Bronchial epithelial cell (primary cell): ENCODE measurements around the gene NKX6-1. TPM values are rescaled to one million over a fixed set of nuclear protein-coding genes. Genes with fewer than 3 reads are reported as not detected.

Source experiments
- DNase-seq: peaks from one replicate; pipeline ENCODE4 v3.0.0-alpha.2; 2010; ENCODE audit warnings: low read depth
- FAIRE-seq: peaks from 2 replicates; lab custom pipeline; 2011; peaks lifted over from hg19 to GRCh38; lab: Jason Lieb, UNC
- H3K27me3 ChIP-seq: 2 replicates; pipeline ENCODE4 v1.5.1; 2011; ENCODE audit warnings: low read length; ENCODE audit not compliant: control insufficient read depth, insufficient read depth
- H3K36me3 ChIP-seq: 2 replicates; pipeline ENCODE4 v1.5.1; 2011; ENCODE audit warnings: low read length; ENCODE audit not compliant: control insufficient read depth, insufficient read depth
- H3K4me3 ChIP-seq: 2 replicates; pipeline ENCODE4 v1.5.1; 2011; ENCODE audit warnings: mild to moderate bottlenecking, low read depth, low read length, control low read depth
- CTCF ChIP-seq: IDR thresholded peaks from 2 replicates; pipeline ENCODE4 v1.5.1; 2011; ENCODE audit warnings: mild to moderate bottlenecking, moderate library complexity, low read length, control low read depth, inconsistent platforms; ENCODE audit not compliant: insufficient read depth, severe bottlenecking
- total RNA-seq: library from RNA; depleted of rRNA; stranded (reverse); fragments of >200 nt; gene quantifications from 2 replicates; pipeline ENCODE4 v1.2.1, GENCODE V29; 2014

The NKX6-1 gene
- total RNA-seq = not detected in 2 replicates

GRCh38 chr4:84498935-84499623, at the start of gene NKX6-1:
Gene NKX6-1 (minus strand): TSS chr4:84499292. CDS start chr4:84498228, 1,064 bp downstream.
- Histone ChIP-seq H3K36me3 (no peaks in the 10 kb centered on the region), H3K27me3 (peaks cover 79% of the 10 kb centered on the region), H3K4me3 (peak within 1 kb of the TSS; percentile 9)
- TF ChIP-seq CTCF = no peak
- FAIRE-seq (no peak), DNase-seq (peak; percentile 15)

GRCh38 chr4:84547211-84547610, 48.1 kb upstream of the NKX6-1 start:
- Histone ChIP-seq H3K4me3 (no peak overlapping the region), H3K36me3 (no peaks in the 10 kb centered on the region), H3K27me3 (no peaks in the 10 kb centered on the region)
- no peak for TF ChIP-seq CTCF
- DNase-seq (peak; percentile 8), FAIRE-seq (no peak)

- H3K36me3 ChIP-seq = no peaks in the 10 kb centered on the region
- no peak overlapping the region for H3K4me3 ChIP-seq
- FAIRE-seq (no peak), DNase-seq (no peak)
- TF ChIP-seq CTCF = no peak
- no peaks in the 10 kb centered on the region for H3K27me3 ChIP-seq
Observed at GRCh38 chr4:84545093-84545492, 46.0 kb upstream of the NKX6-1 start.

- DNase-seq (no peak), FAIRE-seq (no peak)
- H3K27me3 ChIP-seq = no peaks in the 10 kb centered on the region
- no peaks in the 10 kb centered on the region for H3K36me3 ChIP-seq
- H3K4me3 ChIP-seq = no peak overlapping the region
- no peak for TF ChIP-seq CTCF
Observed at GRCh38 chr4:84535901-84536300, 36.8 kb upstream of the NKX6-1 start.

- peak; percentile 38 for DNase-seq
Observed at GRCh38 chr4:84531689-84532088, 32.6 kb upstream of the NKX6-1 start.

More at GRCh38 chr4:84531689-84532088, 32.6 kb upstream of the NKX6-1 start:
- TF ChIP-seq CTCF = no peak
- no peak overlapping the region for H3K4me3 ChIP-seq
- FAIRE-seq = no peak
- H3K36me3 ChIP-seq = no peaks in the 10 kb centered on the region
- H3K27me3 ChIP-seq = no peaks in the 10 kb centered on the region
